ENCODE data around the gene GRM8.
"Not testable (repeated sequence)": the region's sequence is repeated elsewhere in the genome, so short reads cannot be mapped to it uniquely, and the experiment has no call there.

Gene GRM8

DNA sequence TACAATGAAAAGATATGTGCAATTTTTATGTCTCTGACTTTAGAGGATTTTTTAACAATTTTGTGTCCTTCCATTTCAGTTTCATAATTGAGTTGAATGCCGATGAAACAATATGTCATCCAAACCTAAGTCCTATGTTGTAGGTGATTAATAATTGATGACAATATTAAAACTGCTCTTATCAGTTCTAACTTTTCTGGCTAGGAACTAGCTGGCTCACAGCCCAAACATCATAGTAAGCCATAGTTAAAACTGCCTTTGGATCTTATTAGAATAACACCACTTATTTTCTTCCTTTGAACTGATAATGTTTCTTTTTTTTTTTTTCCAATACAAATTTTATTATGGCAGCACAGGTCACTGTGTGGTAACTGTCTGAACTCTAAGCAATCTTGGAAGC lies 230.9 kb downstream of the GRM8 start:
- no peak for DNase-seq

DNA sequence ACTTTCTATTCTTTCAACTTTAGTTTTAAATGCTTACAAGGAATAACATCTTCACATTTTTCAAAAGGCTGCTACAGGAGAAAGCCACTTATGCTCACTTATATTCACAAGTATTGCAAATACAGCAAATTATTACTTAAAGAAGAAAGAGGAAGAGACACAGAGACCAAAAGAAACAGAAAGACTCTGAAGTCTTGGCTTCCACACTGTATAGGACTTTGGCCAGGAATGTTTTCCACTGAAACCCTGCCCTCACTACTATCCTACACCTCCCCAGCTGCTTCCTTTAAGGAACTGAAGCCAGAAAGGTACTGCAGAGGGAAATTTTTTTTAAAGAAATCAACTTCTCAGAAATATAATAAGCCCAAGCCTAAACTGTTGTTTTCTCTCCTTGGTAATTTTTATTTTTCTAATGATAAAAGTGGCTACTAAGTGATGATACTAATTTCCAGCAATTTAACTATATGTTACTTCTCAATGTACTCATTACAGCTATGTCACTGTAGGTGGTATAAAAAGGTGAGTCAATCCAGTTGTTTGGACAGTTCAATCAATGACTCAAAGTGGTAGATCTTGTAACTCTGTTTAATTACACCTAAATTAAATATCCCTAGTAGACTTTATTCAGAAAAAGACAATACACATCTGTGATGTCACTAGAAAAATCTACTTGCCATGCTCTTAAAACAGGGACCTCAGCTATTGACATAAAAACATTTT lies 231.6 kb downstream of the GRM8 start:
- DNase-seq: no peak

GRCh38 chr7:127018889-127019288 lies 233.9 kb downstream of the GRM8 start:
- DNase-seq: no peak

DNA sequence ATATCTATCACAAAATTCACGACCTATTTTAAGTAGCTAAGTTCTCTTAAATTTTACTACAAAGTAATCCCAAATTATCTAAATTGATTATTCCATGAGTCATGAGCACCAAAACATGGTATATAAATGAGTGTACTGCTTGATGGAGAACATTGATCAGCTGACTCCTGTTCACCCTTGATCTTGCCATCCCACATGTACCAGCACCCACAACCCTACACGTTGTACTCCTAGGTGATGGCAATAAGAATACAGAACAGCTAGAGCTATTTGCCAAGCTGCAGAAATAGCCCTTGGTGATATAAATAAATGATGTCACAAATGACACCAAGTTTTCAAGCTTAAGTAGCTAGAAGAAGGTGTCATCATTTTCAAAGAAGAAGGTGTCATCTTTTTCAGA lies 235.5 kb downstream of the GRM8 start:
- no peak for DNase-seq

DNA sequence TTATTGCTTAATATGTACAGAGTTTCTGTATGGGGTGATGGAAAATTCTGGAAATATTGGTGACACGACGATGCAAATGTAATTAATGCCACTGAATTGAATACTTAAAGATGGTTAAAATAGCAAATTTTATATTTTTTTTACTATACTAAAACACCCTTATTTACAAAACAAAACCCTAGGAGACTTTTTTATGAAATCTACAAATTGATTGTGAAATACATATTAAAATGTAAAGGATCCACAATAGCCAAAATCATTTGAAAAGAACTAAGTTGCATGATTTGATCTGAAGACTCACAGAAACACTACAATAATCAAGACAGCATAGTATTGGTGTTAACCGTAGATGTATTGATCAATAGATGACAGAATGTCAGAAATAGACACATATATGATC lies 252.0 kb downstream of the GRM8 start:
- DNase-seq: no peak

DNA sequence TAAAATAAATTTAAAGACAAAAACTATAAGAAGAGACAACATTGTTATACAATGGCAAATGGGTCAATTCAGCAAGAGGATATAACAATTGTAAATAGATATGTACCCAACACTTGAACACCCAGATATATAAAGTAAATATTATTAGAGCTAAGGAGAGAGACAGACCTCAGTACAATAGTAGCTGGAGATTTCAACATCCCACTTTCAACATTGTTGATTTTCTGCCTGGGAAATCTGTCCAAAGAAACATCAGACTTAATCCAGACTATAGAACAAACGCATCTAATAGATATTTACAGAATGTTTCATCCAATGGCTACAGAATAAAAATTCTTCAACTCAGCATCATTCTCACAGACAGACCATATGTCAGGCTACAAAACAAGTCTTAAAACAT lies 256.1 kb downstream of the GRM8 start:
- DNase-seq: no peak

GRCh38 chr7:126993626-126994213 lies 259.0 kb downstream of the GRM8 start:
- DNase-seq: no peak

DNA sequence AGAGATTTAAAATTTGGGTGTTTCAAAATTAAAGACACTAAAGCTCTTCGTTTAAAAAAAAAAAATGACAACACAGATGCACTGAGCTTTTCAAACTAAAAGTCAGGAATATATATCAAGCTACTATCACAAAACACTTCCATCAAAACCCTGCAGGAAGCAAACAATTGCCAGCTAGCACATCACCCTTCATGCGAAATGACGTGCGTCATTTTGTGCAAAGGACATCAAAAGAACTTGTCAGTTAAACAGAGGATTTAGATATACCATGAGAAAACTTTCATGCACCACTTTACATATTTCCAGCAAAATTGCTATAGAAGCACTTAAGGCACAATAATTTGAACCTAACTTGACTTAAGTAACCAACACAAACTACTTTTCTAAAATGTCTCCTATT lies 264.7 kb downstream of the GRM8 start:
- DNase-seq: no peak

GRCh38 chr7:126979722-126980121 lies 273.0 kb downstream of the GRM8 start:
- no peak for DNase-seq

DNA sequence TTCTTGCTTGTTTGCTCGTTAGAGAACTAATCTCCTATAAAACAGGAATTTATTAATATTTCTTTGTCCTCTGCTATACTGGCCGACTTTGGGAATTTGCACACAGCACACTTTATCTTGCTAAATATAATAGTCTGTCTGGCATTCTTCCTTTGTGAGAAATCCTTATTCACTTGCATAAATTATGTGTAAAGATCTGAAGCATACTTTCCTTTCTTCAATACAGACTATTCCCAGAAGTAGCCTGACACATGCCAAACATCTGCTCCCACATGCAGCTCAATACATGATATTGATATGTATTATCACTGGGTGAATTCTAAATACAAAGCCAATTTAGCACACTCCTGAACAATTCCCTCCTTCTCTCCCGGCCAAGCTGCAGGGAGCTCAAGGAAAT lies 273.9 kb downstream of the GRM8 start:
- no peak for DNase-seq

DNA sequence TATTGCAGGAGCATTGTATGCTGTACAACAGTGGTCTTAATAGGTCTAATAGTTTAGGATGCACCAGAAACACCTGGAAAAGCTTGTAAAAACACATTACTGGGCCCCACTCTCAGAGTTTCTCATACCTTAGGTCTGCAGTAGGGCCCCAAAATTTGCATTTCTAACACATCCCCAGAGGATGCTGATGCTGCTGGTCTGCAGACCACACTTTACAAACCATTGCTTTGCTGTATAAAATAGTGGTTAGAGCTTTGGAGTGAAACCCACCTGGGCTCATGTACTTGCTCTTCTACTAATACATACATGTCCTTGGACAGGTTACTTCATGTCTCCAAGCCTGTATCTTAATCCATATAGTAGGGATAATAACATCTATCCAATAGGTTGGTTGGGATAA lies 279.7 kb downstream of the GRM8 start:
- no peak for DNase-seq

DNA sequence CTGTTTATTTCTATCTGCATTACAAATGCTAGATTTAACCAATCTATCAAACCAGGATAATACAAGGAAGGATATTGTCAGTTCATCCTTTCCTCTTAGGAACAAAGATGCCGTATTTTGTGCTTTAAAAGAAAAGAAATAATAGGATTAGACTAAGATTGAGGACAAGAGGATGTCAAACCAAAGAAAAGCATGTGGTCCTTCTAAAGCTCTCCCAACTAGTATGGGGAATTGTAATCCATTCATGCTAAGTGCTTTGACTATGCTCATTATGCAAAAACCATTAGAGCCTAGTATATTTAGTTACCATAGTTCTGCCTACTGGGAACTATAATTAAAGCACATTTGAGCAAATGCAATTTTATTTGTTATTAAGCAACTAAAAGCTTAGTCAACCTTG lies 280.2 kb downstream of the GRM8 start:
- DNase-seq: no peak

DNA sequence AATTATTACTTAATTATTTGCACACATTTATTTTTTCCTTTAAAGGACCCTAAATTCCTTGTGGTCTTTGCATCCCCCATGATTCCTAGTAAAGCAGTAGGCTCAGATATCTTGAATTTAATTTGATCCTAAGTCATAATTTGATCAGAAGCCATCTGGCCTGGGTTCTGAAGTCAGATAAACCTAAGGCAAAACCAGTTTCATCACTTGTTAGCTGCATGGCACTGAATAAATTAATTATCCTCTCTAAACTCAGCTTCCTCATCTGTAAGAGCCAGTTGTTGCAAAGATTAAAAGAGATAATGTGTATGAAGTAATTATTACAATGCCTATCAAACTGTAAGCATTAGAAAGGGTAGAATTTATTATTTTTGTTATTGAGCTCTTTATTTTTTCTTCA lies 293.1 kb downstream of the GRM8 start:
- DNase-seq: no peak

DNA sequence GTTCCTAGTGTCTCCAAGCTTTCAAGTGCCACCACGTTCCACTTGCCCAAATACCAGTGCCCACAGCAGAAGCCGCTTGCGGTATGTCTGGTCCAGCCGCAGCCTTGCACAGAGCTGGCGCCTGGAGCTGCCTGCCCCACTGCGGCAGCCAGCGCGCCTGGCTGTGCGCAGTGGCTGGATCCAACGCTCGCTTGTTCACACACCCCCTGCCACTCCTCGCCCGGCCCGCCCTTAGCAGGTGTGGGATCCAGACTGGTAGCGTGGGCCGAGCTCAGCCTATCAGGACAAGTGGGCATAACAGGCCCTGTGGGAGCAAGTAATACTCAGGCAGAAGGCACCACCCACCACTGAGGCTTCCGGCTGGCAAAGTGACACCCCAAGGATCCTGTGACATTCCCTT lies 294.4 kb downstream of the GRM8 start:
- DNase-seq: no peak

GRCh38 chr7:126957443-126957842 lies 295.3 kb downstream of the GRM8 start:
- DNase-seq: no peak

DNA sequence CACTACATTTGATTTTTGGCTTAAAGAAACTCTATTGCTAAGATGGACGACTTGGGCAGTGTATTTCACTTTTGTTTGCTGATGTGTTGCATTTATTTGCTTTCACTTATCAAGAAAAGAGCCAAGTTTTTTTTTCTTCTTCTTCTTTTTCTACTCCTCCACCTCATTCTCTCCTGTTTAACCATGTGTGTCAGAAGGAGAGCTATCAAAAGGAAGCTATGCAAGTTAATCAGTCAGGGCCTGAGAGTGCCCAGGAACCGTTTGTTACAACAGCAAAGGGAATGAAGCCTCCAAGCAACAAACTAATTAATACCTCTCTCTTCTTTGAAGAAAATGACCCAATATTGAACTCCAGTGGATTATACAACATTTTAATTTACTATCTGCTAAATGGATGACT lies 299.3 kb downstream of the GRM8 start:
- DNase-seq: no peak

- DNase-seq: no peak
Observed at GRCh38 chr7:126948664-126949063, 304.1 kb downstream of the GRM8 start.

DNA sequence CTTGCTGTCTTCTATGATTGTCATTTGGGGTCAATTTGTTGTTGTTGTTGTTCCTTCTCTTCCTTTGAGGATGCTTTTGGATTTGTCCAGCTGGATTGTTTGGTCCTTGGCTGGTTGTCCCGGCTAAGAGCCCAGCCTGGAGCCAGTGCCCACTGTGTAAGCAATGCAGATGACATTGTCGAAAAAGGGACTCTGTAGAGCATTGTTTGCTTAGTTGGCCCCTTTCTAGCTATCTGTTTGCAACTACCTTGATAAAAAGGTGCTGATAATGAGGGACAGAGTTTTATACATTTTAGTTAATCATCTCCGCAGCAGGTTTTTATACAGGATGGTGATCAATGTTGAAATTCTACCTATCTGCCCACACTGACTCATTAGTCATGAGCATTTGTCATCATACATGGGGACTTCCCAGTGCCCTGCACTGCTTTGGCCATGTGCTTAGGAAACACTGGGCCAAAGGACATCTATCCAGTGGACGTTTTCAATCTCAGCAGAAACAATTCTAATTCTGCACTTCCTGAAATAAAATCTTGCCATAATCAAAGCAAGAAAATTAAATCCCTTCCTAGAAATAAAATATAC lies 311.9 kb downstream of the GRM8 start:
- no peak for DNase-seq

DNA sequence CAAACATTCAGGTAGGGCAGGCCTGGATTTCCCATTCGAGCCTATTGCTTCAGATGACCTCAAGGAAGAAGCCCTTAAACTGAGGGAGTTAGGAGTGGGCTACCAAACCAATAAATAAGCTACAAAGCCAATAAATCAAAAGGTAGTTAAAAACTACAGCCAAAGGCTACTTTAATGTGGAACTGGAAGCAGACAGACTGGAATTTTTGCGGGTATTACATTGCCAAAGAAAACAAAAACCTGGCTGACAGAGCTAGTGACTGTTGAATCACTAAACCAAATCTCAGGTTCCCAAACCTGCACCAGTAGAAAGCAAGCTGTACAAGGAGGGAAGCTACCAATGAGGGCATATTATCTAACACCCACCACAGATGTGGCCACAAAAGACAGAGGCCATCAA lies 315.6 kb downstream of the GRM8 start:
- no peak for DNase-seq

DNA sequence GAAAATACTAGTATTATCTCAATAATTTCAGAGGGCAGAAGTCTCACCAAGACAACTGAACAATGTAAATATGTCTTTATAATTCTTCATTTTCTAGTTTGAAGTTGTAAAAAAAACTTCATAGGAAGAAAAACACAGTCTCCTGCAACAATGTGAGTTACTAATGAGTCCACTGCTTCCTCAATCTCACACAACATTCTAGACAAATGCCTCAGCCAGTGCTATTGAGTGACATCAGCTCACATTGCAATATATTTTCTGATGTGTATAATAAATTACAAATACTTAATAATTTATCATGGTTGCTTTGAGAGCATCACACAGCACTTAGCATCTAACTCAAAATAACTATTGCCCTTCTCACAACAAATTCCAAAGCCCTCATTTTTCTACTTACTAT lies 321.2 kb downstream of the GRM8 start:
- DNase-seq: no peak

DNA sequence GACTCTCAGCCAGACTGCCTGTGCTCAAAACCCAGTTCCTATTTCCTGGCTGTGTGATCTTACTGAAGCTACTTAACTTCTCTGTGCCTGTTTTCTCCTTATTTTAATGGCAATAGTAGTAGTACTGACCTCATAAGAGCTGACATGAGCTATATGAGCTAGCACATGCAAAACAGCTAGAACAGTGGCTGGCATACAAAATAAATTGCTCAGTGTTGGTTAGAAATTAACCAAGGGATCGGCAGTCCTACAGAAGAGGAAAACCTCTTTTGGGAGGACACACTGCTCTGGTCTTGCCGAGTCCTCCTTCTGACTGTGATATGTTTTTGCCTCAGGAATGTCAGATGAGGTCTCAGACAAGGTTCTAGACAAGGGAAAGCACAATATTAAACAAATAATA lies 322.6 kb downstream of the GRM8 start:
- DNase-seq: no peak

DNA sequence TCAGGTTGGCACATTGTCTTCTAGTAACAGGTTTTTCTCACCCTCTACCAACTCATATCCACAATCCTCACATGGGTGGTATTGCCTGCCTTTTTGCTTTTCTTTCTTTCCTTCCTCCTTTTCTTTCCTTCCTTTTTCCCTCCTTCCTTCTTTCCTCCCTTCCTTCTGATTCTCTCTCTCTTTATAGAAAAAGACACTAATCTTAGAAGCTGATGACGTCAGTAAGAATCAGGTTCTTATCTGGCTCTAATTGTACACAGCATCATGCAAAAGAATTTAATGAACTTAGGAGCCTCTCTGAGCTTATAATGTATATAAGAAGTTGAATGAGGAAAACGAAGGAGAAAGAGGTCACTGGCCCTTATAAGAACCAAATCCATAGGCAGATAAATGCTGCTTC lies 328.3 kb downstream of the GRM8 start:
- DNase-seq: no peak

GRCh38 chr7:126911627-126912026 lies 341.1 kb downstream of the GRM8 start:
- not testable (repeated sequence) for DNase-seq

DNA sequence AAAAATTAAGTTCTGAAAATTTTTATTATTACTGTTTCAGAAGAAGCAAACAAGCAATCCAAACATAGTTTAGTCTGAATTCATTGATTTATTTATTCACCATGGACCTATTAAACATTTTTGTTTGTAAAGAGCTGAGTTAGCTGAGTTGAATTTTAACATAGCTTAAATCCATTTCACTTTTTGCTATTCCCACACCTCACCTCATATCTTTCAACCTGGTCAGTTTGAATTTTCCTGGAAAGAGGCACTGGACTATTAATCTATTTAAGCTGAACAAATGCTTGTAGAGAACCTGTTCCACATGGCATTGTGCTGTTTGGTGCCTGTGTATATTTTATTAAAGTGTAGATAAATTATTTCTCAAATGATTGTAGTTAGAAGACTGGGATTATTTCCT lies 344.2 kb downstream of the GRM8 start:
- DNase-seq: not testable (repeated sequence)

DNA sequence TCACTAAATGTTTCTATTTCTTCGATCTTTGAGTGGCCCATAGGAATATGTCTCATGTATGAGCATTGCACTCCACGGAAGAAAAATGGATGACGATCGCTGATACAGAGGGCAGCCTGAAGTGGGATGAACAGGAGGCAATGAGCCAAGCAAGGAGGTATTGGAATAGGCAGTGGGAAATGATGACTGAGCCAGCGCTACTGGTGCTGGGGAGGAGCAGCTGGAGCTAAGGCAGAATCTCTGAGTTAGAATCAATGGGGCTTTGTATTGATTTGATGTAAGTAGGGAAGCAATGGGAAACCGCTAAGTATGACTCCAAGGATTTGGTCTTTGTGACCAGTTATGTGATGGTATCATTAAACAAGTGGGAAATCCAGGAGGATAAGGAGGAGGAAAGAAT lies 345.1 kb downstream of the GRM8 start:
- not testable (repeated sequence) for DNase-seq

Data from activated T-cell treated with anti-CD3 and anti-CD28 coated beads, Interleukin-2, amount 50 U/mL, for 48 hours (primary cell).